IMR-90 (cell line): ENCODE data around the gene KCNC2. TPM values are rescaled to one million over a fixed set of nuclear protein-coding genes. Genes with fewer than 3 reads are reported as not detected.

Experiments used
- ATAC-seq: fragments of 200-7000 bp; cut with Tn5 transposase; 2 replicates; pipeline ENCODE4 v1.9.1; 2020; ENCODE audit warnings: low read depth, mild to moderate bottlenecking, moderate library complexity
- BruUV-seq: library from RNA; stranded (reverse); fragments of 400-500 nt; replicated peaks from 2 replicates; lab custom pipeline; 2021; lab: Mats Ljungman, UMichigan
- CTCF ChIA-PET: fragments of 300-600 bp; formaldehyde crosslinking; extraction: SDS; loops from one replicate; lab custom pipeline; 2021; ENCODE audit warnings: antibody characterized with exemption; lab: Yijun Ruan, JAX
- POLR2A ChIA-PET: fragments of 300-600 bp; sonication (Branson Sonifier 250); formaldehyde crosslinking; loops from one replicate; lab custom pipeline; 2022; ENCODE audit warnings: antibody characterized with exemption; ENCODE audit not compliant: unreplicated experiment; lab: Charles Lee
- DNase-seq: peaks from one replicate; pipeline ENCODE4 v3.0.0; 2013
- H2AFZ ChIP-seq: replicated peaks from 2 replicates; pipeline ENCODE3; 2013; ENCODE audit warnings: low read length, mild to moderate bottlenecking; ENCODE audit not compliant: poor library complexity
- H2AK5ac ChIP-seq: 2 replicates; pipeline ENCODE4 v1.6.1; 2013; ENCODE audit warnings: low read depth, low read length, inconsistent platforms
- H2AK9ac ChIP-seq: replicated peaks from 2 replicates; pipeline ENCODE3; 2013; ENCODE audit warnings: mild to moderate bottlenecking, low read depth, low read length, moderate library complexity; ENCODE audit not compliant: poor library complexity
- H2BK120ac ChIP-seq: 2 replicates; pipeline ENCODE4 v1.6.1; 2013; ENCODE audit warnings: low read depth, low read length, inconsistent platforms
- H2BK15ac ChIP-seq: 3 replicates; pipeline ENCODE4 v1.6.1; 2013; ENCODE audit warnings: low read depth, low read length, inconsistent platforms
- H2BK20ac ChIP-seq: 2 replicates; pipeline ENCODE4 v1.6.1; 2013; ENCODE audit warnings: low read depth, mild to moderate bottlenecking, inconsistent platforms, low read length, moderate library complexity
- H2BK5ac ChIP-seq: 2 replicates; pipeline ENCODE4 v1.6.1; 2013; ENCODE audit warnings: mild to moderate bottlenecking, low read depth, low read length, inconsistent platforms; ENCODE audit not compliant: poor library complexity, severe bottlenecking
- H3K14ac ChIP-seq: replicated peaks from 2 replicates; pipeline ENCODE4 v1.6.1; 2013; ENCODE audit warnings: low read depth, low read length, inconsistent platforms
- H3K18ac ChIP-seq: 2 replicates; pipeline ENCODE4 v1.6.1; 2013; ENCODE audit warnings: low read depth, low read length, control low read depth
- H3K23ac ChIP-seq: 2 replicates; pipeline ENCODE4 v1.6.1; 2013; ENCODE audit warnings: low read depth, low read length, inconsistent platforms
- H3K27ac ChIP-seq: 2 replicates; pipeline ENCODE4 v1.5.1; 2013; ENCODE audit warnings: mild to moderate bottlenecking, control low read depth, low read length; ENCODE audit not compliant: insufficient read depth
- H3K27me3 ChIP-seq: 2 replicates; pipeline ENCODE4 v1.6.1; 2013; ENCODE audit warnings: low read length; ENCODE audit not compliant: control insufficient read depth, insufficient read depth
- H3K36me3 ChIP-seq: 2 replicates; pipeline ENCODE4 v1.6.1; 2013; ENCODE audit warnings: low read length, mixed read lengths; ENCODE audit not compliant: control insufficient read depth, insufficient read depth
- H3K4ac ChIP-seq: 2 replicates; pipeline ENCODE4 v1.6.1; 2013; ENCODE audit warnings: low read depth, low read length, inconsistent platforms
- H3K4me1 ChIP-seq: 2 replicates; pipeline ENCODE4 v1.6.1; 2013; ENCODE audit warnings: low read length, mixed read lengths; ENCODE audit not compliant: control insufficient read depth, insufficient read depth
- H3K4me2 ChIP-seq: 2 replicates; pipeline ENCODE4 v1.6.1; 2013; ENCODE audit warnings: low read depth, mild to moderate bottlenecking, control low read depth, low read length, moderate library complexity
- H3K4me3 ChIP-seq: 2 replicates; pipeline ENCODE4 v1.5.1; 2013; ENCODE audit warnings: low read depth, mild to moderate bottlenecking, control low read depth, low read length, moderate library complexity; ENCODE audit not compliant: insufficient read depth
- H3K56ac ChIP-seq: 2 replicates; pipeline ENCODE4 v1.6.1; 2013; ENCODE audit warnings: low read length, inconsistent platforms; ENCODE audit not compliant: insufficient read depth; ENCODE audit errors: extremely low read depth
- H3K79me1 ChIP-seq, 2 experiments: 2 replicates each; pipeline ENCODE4 v1.6.1; 2013; ENCODE audit warnings: low read length in 2 of 2, inconsistent platforms in 1 of 2, low read depth in 1 of 2
- H3K9ac ChIP-seq: 2 replicates; pipeline ENCODE4 v1.6.1; 2013; ENCODE audit warnings: low read depth, low read length, control low read depth
- H3K9me1 ChIP-seq: 2 replicates; pipeline ENCODE4 v1.6.1; 2013; ENCODE audit warnings: low read length, inconsistent platforms; ENCODE audit not compliant: insufficient read depth
- H3K9me3 ChIP-seq: 2 replicates; pipeline ENCODE4 v1.6.1; 2013; ENCODE audit warnings: low read length; ENCODE audit not compliant: control insufficient read depth, insufficient read depth
- H4K20me1 ChIP-seq: 2 replicates; pipeline ENCODE4 v1.6.1; 2013; ENCODE audit warnings: low read length, inconsistent platforms; ENCODE audit not compliant: insufficient read depth
- H4K5ac ChIP-seq: 2 replicates; pipeline ENCODE4 v1.6.1; 2013; ENCODE audit warnings: mild to moderate bottlenecking, low read depth, low read length, control low read depth
- H4K8ac ChIP-seq, 2 experiments: 2 replicates each; pipeline ENCODE4 v1.6.1; 2013; ENCODE audit warnings: low read depth in 2 of 2, low read length in 2 of 2, control low read depth in 1 of 2, inconsistent platforms in 1 of 2
- H4K91ac ChIP-seq: 2 replicates; pipeline ENCODE4 v1.6.1; 2013; ENCODE audit warnings: low read depth, low read length, inconsistent platforms; ENCODE audit not compliant: insufficient read depth
- CHD1 ChIP-seq: IDR thresholded peaks from 2 replicates; pipeline ENCODE4 v1.6.1; 2012; ENCODE audit warnings: low read depth, low read length, improper control_type of control experiment
- FOS ChIP-seq: fragments of 150-350 bp; IDR thresholded peaks from 2 replicates; pipeline ENCODE4 v1.6.1; 2016; ENCODE audit warnings: low read depth, low read length
- POLR2A ChIP-seq: IDR thresholded peaks from 2 replicates; pipeline ENCODE4 v1.6.1; 2012; ENCODE audit warnings: mild to moderate bottlenecking, low read depth, low read length
- RAD21 ChIP-seq: IDR thresholded peaks from 2 replicates; pipeline ENCODE4 v1.6.1; 2012; ENCODE audit warnings: low read length, improper control_type of control experiment
- WGBS, 2 experiments: methylation state at CpG; one replicate each; pipeline versions ENCODE4 v1.1.5 to v1.1.7; 2013; ENCODE audit warnings: missing lambda C conversion rate in 2 of 2; ENCODE audit not compliant: insufficient read length in 1 of 2; ENCODE audit errors: extremely low coverage in 2 of 2; 5-methylcytosine and 5-hydroxymethylcytosine counted together
- dilution Hi-C: fragments of 300-500 bp; cut with HindIII; formaldehyde crosslinking; loops from one replicate; pipeline ENCODE4 v1.14.3; 2018; ENCODE audit warnings: low sequenced_read_pairs; ENCODE audit not compliant: unreplicated experiment
- in situ Hi-C: fragments of 300-500 bp; cut with MboI; formaldehyde crosslinking; loops from 3 replicates; pipeline ENCODE4 v1.14.3; 2019; ENCODE audit warnings: low sequenced_read_pairs, inconsistent platforms, mixed read lengths
- intact Hi-C: fragments of 100-400 bp; cut with micrococcal nuclease; formaldehyde crosslinking; loops from 2 replicates; pipeline ENCODE4 v1.10.0; 2022
- polyA plus RNA-seq, 3 experiments: library from polyadenylated mRNA; depleted of rRNA; stranded (reverse); fragments of >200 nt; gene quantifications; 2 replicates each; pipeline ENCODE4 v1.2.3, GENCODE V29; 2012; ENCODE audit warnings: low replicate concordance in 1 of 3
- total RNA-seq: library from RNA; depleted of rRNA; stranded (reverse); fragments of >200 nt; gene quantifications from 2 replicates; pipeline ENCODE4 v1.2.3, GENCODE V29; 2012
- TF ChIP-seq, protein P1 (sequence below): fragments of 150-350 bp; IDR thresholded peaks from 2 replicates; pipeline ENCODE4 v1.6.1; 2016; ENCODE audit warnings: low read depth, mild to moderate bottlenecking, low read length, moderate library complexity, borderline replicate concordance

The KCNC2 gene
- total and polyA plus RNA-seq, 2 of the 4 experiments (the other 2 are of a cell fraction): not detected

DNA sequence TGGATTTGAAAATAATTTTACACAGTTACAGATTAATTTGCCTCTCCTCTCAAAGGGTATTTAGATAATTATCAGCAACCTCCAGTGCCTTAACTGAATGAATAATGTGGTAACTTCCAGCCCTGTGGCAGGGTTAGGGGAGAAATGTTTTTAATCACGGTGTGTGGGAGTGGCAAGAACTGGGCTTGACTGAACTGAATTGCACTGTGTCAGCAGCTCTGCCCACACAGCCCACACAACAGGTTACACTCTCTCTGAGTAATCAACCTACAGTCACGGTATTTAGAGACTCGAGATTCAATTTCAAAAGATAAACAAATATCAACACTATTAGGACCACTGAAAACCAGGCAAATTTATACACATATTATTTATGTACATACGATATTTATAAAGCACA, 198.5 kb downstream of the KCNC2 start:
- H2AFZ ChIP-seq: no peak overlapping the region
- in situ Hi-C loops: no loop called here
- H4K20me1 ChIP-seq: no peaks in the 10 kb centered on the region
- no CpG with 5 or more reads among the region's 4 CpGs for WGBS, 2 experiments
- H2BK120ac ChIP-seq: no peak overlapping the region
- no peaks in the 10 kb centered on the region for H3K79me1 ChIP-seq
- no TSS peak for BruUV-seq
- H3K9me1 ChIP-seq: no peaks in the 10 kb centered on the region
- H3K27me3 ChIP-seq: no peaks in the 10 kb centered on the region
- no peaks in the 10 kb centered on the region for H3K36me3 ChIP-seq
- H3K4me1 ChIP-seq: no peaks in the 10 kb centered on the region
- no peak overlapping the region for H3K27ac ChIP-seq
- H3K56ac ChIP-seq: no peak overlapping the region
- no peak overlapping the region for H2AK5ac ChIP-seq
- no peak overlapping the region for H3K4me3 ChIP-seq
- no peak overlapping the region for H3K14ac ChIP-seq
- H3K4ac ChIP-seq: no peak overlapping the region
- DNase-seq: no peak
- ATAC-seq: no peak
- no peak overlapping the region for H2AK9ac ChIP-seq
- H4K5ac ChIP-seq: no peak overlapping the region
- no peak overlapping the region for H3K4me2 ChIP-seq
- H2BK20ac ChIP-seq: no peak overlapping the region
- no peak overlapping the region for H2BK5ac ChIP-seq
- no peak overlapping the region for H3K18ac ChIP-seq
- ChIA-PET POLR2A (no interaction called here), CTCF (interaction anchor here (0.6 kb wide), 1 partner anchor 13 kb away, joined by 4 read pairs; no protein-coding TSS in a partner anchor)
- H2BK15ac ChIP-seq: no peak overlapping the region
- intact Hi-C loops: no loop called here
- H3K9ac ChIP-seq: no peak overlapping the region
- no peak overlapping the region for H4K91ac ChIP-seq
- TF ChIP-seq POLR2A: no peak
- TF ChIP-seq, protein P1, sequence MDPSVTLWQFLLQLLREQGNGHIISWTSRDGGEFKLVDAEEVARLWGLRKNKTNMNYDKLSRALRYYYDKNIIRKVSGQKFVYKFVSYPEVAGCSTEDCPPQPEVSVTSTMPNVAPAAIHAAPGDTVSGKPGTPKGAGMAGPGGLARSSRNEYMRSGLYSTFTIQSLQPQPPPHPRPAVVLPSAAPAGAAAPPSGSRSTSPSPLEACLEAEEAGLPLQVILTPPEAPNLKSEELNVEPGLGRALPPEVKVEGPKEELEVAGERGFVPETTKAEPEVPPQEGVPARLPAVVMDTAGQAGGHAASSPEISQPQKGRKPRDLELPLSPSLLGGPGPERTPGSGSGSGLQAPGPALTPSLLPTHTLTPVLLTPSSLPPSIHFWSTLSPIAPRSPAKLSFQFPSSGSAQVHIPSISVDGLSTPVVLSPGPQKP: no peak
- TF ChIP-seq FOS: no peak
- no peak for TF ChIP-seq RAD21
- TF ChIP-seq CHD1: no peak
- dilution Hi-C loops: no loop called here
- 0 out of 2 replicates have a peak, but pooled peaks cover 3% of the 10 kb centered on the region for H3K9me3 ChIP-seq
- H4K8ac ChIP-seq: no peak overlapping the region
- no peak overlapping the region for H3K23ac ChIP-seq
